ENCODE data around the gene LHPP.
A peak's percentile ranks its signal among the peaks of the same experiment; 100 is the strongest.

Gene LHPP

GRCh38 chr10:124473070-124473469 lies 11.4 kb downstream of the LHPP start:
- no peak for DNase-seq

GRCh38 chr10:124474514-124475070 lies 13.0 kb downstream of the LHPP start:
- no peak for DNase-seq

GRCh38 chr10:124476043-124476725 lies 14.6 kb downstream of the LHPP start:
- no peak for DNase-seq

- DNase-seq: no peak
Observed at GRCh38 chr10:124477614-124478363, 16.2 kb downstream of the LHPP start.

GRCh38 chr10:124478515-124478914 lies 16.9 kb downstream of the LHPP start:
- DNase-seq: no peak

GRCh38 chr10:124480860-124481259 lies 19.2 kb downstream of the LHPP start:
- DNase-seq: no peak

- no peak for DNase-seq
Observed at GRCh38 chr10:124481717-124482116, 20.1 kb downstream of the LHPP start.

GRCh38 chr10:124482236-124482800 lies 20.7 kb downstream of the LHPP start:
- no peak for DNase-seq

GRCh38 chr10:124482876-124483275 lies 21.3 kb downstream of the LHPP start:
- DNase-seq: no peak

GRCh38 chr10:124484031-124484430 lies 22.4 kb downstream of the LHPP start:
- DNase-seq: no peak

GRCh38 chr10:124484661-124485060 lies 23.0 kb downstream of the LHPP start:
- no peak for DNase-seq

- DNase-seq: no peak
Observed at GRCh38 chr10:124486635-124487034, 25.0 kb downstream of the LHPP start.

- no peak for DNase-seq
Observed at GRCh38 chr10:124491105-124491504, 29.5 kb downstream of the LHPP start.

GRCh38 chr10:124492266-124492665 lies 30.6 kb downstream of the LHPP start:
- no peak for DNase-seq

GRCh38 chr10:124493214-124493882 lies 31.7 kb downstream of the LHPP start:
- peak; percentile 59 for DNase-seq

- DNase-seq: no peak
Observed at GRCh38 chr10:124494046-124494807, 32.6 kb downstream of the LHPP start.

GRCh38 chr10:124495162-124495561 lies 33.5 kb downstream of the LHPP start:
- no peak for DNase-seq

- DNase-seq: no peak
Observed at GRCh38 chr10:124495725-124496124, 34.1 kb downstream of the LHPP start.

GRCh38 chr10:124496150-124496549 lies 34.5 kb downstream of the LHPP start:
- no peak for DNase-seq

GRCh38 chr10:124496620-124497019 lies 35.0 kb downstream of the LHPP start:
- no peak for DNase-seq

- DNase-seq: no peak
Observed at GRCh38 chr10:124497196-124497881, 35.7 kb downstream of the LHPP start.

GRCh38 chr10:124498056-124498455 lies 36.4 kb downstream of the LHPP start:
- DNase-seq: no peak
